Measurements from ENCODE around the gene MRPL54.

The MRPL54 gene

GRCh38 chr19:3745363-3746045 lies 17.0 kb upstream of the MRPL54 start:
- no peak overlapping the region for H3K56ac ChIP-seq (ENCODE audit: low read length)
- no peak overlapping the region for H2AK5ac ChIP-seq (ENCODE audit: low read length)
- no peak overlapping the region for H2BK120ac ChIP-seq (ENCODE audit: low read depth, low read length)
- no peak overlapping the region for H3K4me2 ChIP-seq (ENCODE audit: low read length)
- WGBS (ENCODE audit: extremely low coverage, insufficient coverage, low lambda C conversion rate): no CpG with 5 or more reads among the region's 8 CpGs
- no peak for DNase-seq
- H3K79me2 ChIP-seq (ENCODE audit: control insufficient read depth, insufficient read depth, low read length): no peaks in the 10 kb centered on the region
- H3K36me3 ChIP-seq (ENCODE audit: control insufficient read depth, insufficient read depth, low read length): no peaks in the 10 kb centered on the region
- H3K27ac ChIP-seq (ENCODE audit: low read depth, low read length): no peak overlapping the region
- no peak overlapping the region for H3K4ac ChIP-seq (ENCODE audit: low read depth, low read length)
- no peak overlapping the region for H2BK5ac ChIP-seq (ENCODE audit: low read length)
- no peaks in the 10 kb centered on the region for H3K79me1 ChIP-seq (ENCODE audit: low read length)
- no peaks in the 10 kb centered on the region for H3K27me3 ChIP-seq (ENCODE audit: insufficient read depth, low read length, poor library complexity)
- no peak overlapping the region for H4K8ac ChIP-seq (ENCODE audit: low read depth, low read length)
- H3K18ac ChIP-seq (ENCODE audit: low read length): no peak overlapping the region
- H3K9ac ChIP-seq (ENCODE audit: low read length): no peak overlapping the region
- no peak overlapping the region for H3K4me3 ChIP-seq (ENCODE audit: low read length)
- no peak overlapping the region for H3K23ac ChIP-seq (ENCODE audit: low read length)
- no peaks in the 10 kb centered on the region for H3K4me1 ChIP-seq (ENCODE audit: control insufficient read depth, low read depth, low read length)
- H2BK15ac ChIP-seq (replicated peaks; ENCODE audit: low read depth): no peak overlapping the region
- H4K5ac ChIP-seq (ENCODE audit: low read length): no peak overlapping the region

GRCh38 chr19:3746371-3747056 lies 16.0 kb upstream of the MRPL54 start:
- Histone ChIP-seq H3K4ac (ENCODE audit: low read depth, low read length) (no peak overlapping the region), H3K23ac (ENCODE audit: low read length) (no peak overlapping the region), H3K9ac (ENCODE audit: low read length) (no peak overlapping the region), H2BK120ac (ENCODE audit: low read depth, low read length) (no peak overlapping the region), H3K4me2 (ENCODE audit: low read length) (no peak overlapping the region), H3K36me3 (ENCODE audit: control insufficient read depth, insufficient read depth, low read length) (no peaks in the 10 kb centered on the region), H4K8ac (ENCODE audit: low read depth, low read length) (no peak overlapping the region), H3K18ac (ENCODE audit: low read length) (no peak overlapping the region), H3K27ac (ENCODE audit: low read depth, low read length) (no peak overlapping the region), H2BK5ac (ENCODE audit: low read length) (no peak overlapping the region), H4K5ac (ENCODE audit: low read length) (no peak overlapping the region), H2BK15ac (replicated peaks; ENCODE audit: low read depth) (no peak overlapping the region), H3K27me3 (ENCODE audit: insufficient read depth, low read length, poor library complexity) (no peaks in the 10 kb centered on the region), H3K56ac (ENCODE audit: low read length) (no peak overlapping the region), H3K4me1 (ENCODE audit: control insufficient read depth, low read depth, low read length) (no peaks in the 10 kb centered on the region), H2AK5ac (ENCODE audit: low read length) (no peak overlapping the region), H3K79me1 (ENCODE audit: low read length) (no peaks in the 10 kb centered on the region), H3K4me3 (ENCODE audit: low read length) (no peak overlapping the region), H3K79me2 (ENCODE audit: control insufficient read depth, insufficient read depth, low read length) (no peaks in the 10 kb centered on the region)
- WGBS (ENCODE audit: extremely low coverage, insufficient coverage, low lambda C conversion rate): no CpG with 5 or more reads among the region's 31 CpGs
- DNase-seq: no peak

- Histone ChIP-seq H2BK15ac (replicated peaks; ENCODE audit: low read depth) (no peak overlapping the region), H3K79me1 (ENCODE audit: low read length) (no peaks in the 10 kb centered on the region), H3K4ac (ENCODE audit: low read depth, low read length) (no peak overlapping the region), H3K4me3 (ENCODE audit: low read length) (no peak overlapping the region), H3K56ac (ENCODE audit: low read length) (no peak overlapping the region), H3K18ac (ENCODE audit: low read length) (no peak overlapping the region), H2BK120ac (ENCODE audit: low read depth, low read length) (no peak overlapping the region), H3K36me3 (ENCODE audit: control insufficient read depth, insufficient read depth, low read length) (no peaks in the 10 kb centered on the region), H4K8ac (ENCODE audit: low read depth, low read length) (no peak overlapping the region), H3K23ac (ENCODE audit: low read length) (no peak overlapping the region), H4K5ac (ENCODE audit: low read length) (no peak overlapping the region), H3K79me2 (ENCODE audit: control insufficient read depth, insufficient read depth, low read length) (no peaks in the 10 kb centered on the region), H3K27ac (ENCODE audit: low read depth, low read length) (no peak overlapping the region), H2BK5ac (ENCODE audit: low read length) (no peak overlapping the region), H2AK5ac (ENCODE audit: low read length) (no peak overlapping the region), H3K9ac (ENCODE audit: low read length) (no peak overlapping the region), H3K27me3 (ENCODE audit: insufficient read depth, low read length, poor library complexity) (no peaks in the 10 kb centered on the region), H3K4me2 (ENCODE audit: low read length) (no peak overlapping the region), H3K4me1 (ENCODE audit: control insufficient read depth, low read depth, low read length) (no peaks in the 10 kb centered on the region)
- no peak for DNase-seq
- WGBS (ENCODE audit: extremely low coverage, insufficient coverage, low lambda C conversion rate): no CpG with 5 or more reads among the region's 8 CpGs
Measured at GRCh38 chr19:3748965-3749364, 13.5 kb upstream of the MRPL54 start.

GRCh38 chr19:3750211-3750610 lies 12.3 kb upstream of the MRPL54 start:
- no peak overlapping the region for H3K27ac ChIP-seq (ENCODE audit: low read depth, low read length)
- no peak overlapping the region for H3K23ac ChIP-seq (ENCODE audit: low read length)
- no peaks in the 10 kb centered on the region for H3K79me2 ChIP-seq (ENCODE audit: control insufficient read depth, insufficient read depth, low read length)
- H4K8ac ChIP-seq (ENCODE audit: low read depth, low read length): no peak overlapping the region
- no peak overlapping the region for H3K4me2 ChIP-seq (ENCODE audit: low read length)
- no peak overlapping the region for H2AK5ac ChIP-seq (ENCODE audit: low read length)
- no CpG with 5 or more reads among the region's 2 CpGs for WGBS (ENCODE audit: extremely low coverage, insufficient coverage, low lambda C conversion rate)
- H3K27me3 ChIP-seq (ENCODE audit: insufficient read depth, low read length, poor library complexity): no peaks in the 10 kb centered on the region
- no peak overlapping the region for H4K5ac ChIP-seq (ENCODE audit: low read length)
- H3K4me1 ChIP-seq (ENCODE audit: control insufficient read depth, low read depth, low read length): no peaks in the 10 kb centered on the region
- H3K4me3 ChIP-seq (ENCODE audit: low read length): no peak overlapping the region
- H3K56ac ChIP-seq (ENCODE audit: low read length): no peak overlapping the region
- no peak overlapping the region for H3K18ac ChIP-seq (ENCODE audit: low read length)
- H3K4ac ChIP-seq (ENCODE audit: low read depth, low read length): no peak overlapping the region
- no peaks in the 10 kb centered on the region for H3K79me1 ChIP-seq (ENCODE audit: low read length)
- DNase-seq: no peak
- H3K36me3 ChIP-seq (ENCODE audit: control insufficient read depth, insufficient read depth, low read length): no peaks in the 10 kb centered on the region
- no peak overlapping the region for H2BK15ac ChIP-seq (replicated peaks; ENCODE audit: low read depth)
- H2BK120ac ChIP-seq (ENCODE audit: low read depth, low read length): no peak overlapping the region
- no peak overlapping the region for H3K9ac ChIP-seq (ENCODE audit: low read length)
- H2BK5ac ChIP-seq (ENCODE audit: low read length): no peak overlapping the region

- no peak overlapping the region for H3K4ac ChIP-seq (ENCODE audit: low read depth, low read length)
- H3K9ac ChIP-seq (ENCODE audit: low read length): no peak overlapping the region
- no peak overlapping the region for H3K56ac ChIP-seq (ENCODE audit: low read length)
- H4K8ac ChIP-seq (ENCODE audit: low read depth, low read length): no peak overlapping the region
- no CpG with 5 or more reads among the region's 30 CpGs for WGBS (ENCODE audit: extremely low coverage, insufficient coverage, low lambda C conversion rate)
- H4K5ac ChIP-seq (ENCODE audit: low read length): no peak overlapping the region
- no peak overlapping the region for H2BK120ac ChIP-seq (ENCODE audit: low read depth, low read length)
- H3K23ac ChIP-seq (ENCODE audit: low read length): no peak overlapping the region
- no peaks in the 10 kb centered on the region for H3K36me3 ChIP-seq (ENCODE audit: control insufficient read depth, insufficient read depth, low read length)
- H3K4me2 ChIP-seq (ENCODE audit: low read length): no peak overlapping the region
- no peak overlapping the region for H2AK5ac ChIP-seq (ENCODE audit: low read length)
- H3K18ac ChIP-seq (ENCODE audit: low read length): no peak overlapping the region
- H3K4me1 ChIP-seq (ENCODE audit: control insufficient read depth, low read depth, low read length): no peaks in the 10 kb centered on the region
- H2BK15ac ChIP-seq (replicated peaks; ENCODE audit: low read depth): no peak overlapping the region
- H3K79me2 ChIP-seq (ENCODE audit: control insufficient read depth, insufficient read depth, low read length): no peaks in the 10 kb centered on the region
- H2BK5ac ChIP-seq (ENCODE audit: low read length): no peak overlapping the region
- no peaks in the 10 kb centered on the region for H3K79me1 ChIP-seq (ENCODE audit: low read length)
- H3K27me3 ChIP-seq (ENCODE audit: insufficient read depth, low read length, poor library complexity): no peaks in the 10 kb centered on the region
- no peak for DNase-seq
- H3K4me3 ChIP-seq (ENCODE audit: low read length): no peak overlapping the region
- H3K27ac ChIP-seq (ENCODE audit: low read depth, low read length): no peak overlapping the region
Measured at GRCh38 chr19:3751236-3751635, 11.2 kb upstream of the MRPL54 start.
